HG02840 (cell line): ENCODE measurements around the gene FAM81A.

ENCODE experiments used
- ATAC-seq: cut with Tn5 transposase; IDR thresholded peaks from one replicate; pipeline ENCODE4 v1.9.1; 2021; ENCODE audit warnings: mild to moderate bottlenecking, moderate library complexity, moderate number of reproducible peaks; ENCODE audit not compliant: unreplicated experiment, low FRiP score

The FAM81A gene

DNA sequence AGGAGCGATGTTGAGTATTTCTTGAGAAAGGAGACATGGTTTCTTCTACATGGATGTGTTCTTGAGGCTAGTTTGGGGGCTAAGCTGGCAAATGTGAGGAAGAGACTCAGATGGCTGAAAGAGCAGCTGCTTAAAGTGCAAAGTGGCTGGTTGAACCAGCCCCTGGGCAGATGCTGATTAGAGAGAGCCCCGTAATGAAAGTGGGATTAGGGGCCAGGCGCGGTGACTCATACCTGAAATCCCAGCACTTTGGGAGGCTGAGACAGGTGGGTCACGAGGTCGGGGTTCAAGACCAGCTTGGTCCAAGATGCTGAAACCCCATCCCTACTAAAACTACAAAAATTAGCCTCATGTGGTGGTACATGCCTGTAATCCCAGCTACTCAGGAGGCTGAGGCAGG lies 98.6 kb downstream of the FAM81A start:
- ATAC-seq: no peak

DNA sequence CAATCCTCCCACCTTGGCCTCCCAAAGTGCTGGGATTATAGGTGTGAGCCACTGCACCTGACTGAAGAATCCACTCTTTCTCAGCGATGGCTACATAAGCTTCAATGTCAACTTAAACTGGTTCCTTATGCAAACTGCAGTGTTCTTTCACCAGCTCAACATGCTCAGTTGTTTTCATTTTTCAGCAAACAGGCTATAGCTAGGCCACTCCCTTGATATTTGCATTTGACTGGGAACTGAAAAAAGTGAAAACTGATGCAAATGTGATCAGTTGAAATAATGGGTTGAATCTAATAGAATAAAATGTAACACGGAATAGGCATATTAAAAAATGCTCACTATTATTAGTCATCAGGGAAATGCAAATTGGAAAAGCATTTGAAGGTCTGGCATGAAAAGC lies 99.4 kb downstream of the FAM81A start:
- no peak for ATAC-seq

DNA sequence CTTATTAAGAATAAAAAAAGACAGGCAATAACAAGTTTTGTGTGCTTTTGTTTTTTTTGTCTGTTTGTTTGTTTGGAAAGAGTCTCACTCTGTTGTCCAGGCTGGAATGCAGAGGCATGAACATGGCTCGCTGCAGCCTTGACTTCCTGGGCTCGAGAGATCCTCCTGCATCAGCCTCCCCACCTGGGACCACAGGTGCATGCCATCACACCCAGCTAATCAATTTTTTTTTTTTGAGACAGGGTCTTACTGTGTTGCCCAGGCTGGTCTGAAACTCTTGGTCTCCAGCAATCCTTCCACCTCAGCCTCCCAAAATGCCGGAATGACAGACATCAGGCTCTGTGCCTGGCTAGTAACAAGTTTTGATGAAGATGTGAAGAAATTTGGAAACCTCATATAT lies 100.5 kb downstream of the FAM81A start:
- ATAC-seq: no peak

DNA sequence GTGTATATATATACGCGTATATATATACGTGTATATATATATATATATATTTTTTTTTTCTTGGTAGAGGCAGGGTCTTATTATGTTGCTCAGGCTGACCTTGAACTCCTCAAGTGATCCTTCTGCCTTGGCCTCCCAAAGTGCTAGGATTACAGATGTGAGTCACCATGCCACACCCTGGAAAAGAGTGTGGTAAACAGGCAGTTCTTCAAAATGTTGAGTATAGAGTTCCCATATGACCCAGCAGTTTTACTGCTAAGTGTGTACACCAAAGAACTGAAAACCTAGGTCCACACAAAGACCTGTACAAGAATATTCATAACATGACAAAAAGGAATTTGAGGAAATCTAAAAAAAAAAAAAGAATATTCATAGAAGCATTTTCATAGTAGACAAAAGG lies 101.8 kb downstream of the FAM81A start:
- no peak for ATAC-seq

DNA sequence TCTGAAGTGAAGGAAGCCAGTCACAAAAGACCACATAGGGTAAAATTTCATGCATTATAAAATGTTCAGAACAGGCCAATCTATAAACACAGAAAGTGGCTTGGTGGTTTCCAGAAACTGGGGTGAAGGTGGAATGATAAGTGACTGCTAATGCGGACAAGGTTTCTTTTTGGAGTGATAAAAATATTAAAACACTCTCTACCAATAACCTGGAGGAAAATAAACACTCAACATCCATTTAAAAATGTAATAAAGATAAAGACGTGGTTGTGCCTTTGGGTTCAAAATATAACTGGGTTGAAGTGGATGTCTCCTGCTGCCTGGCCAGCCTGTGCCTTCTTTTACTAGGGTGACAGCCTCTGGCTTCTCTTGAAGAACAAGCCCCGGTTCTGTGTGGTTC lies 102.7 kb downstream of the FAM81A start:
- ATAC-seq: no peak

DNA sequence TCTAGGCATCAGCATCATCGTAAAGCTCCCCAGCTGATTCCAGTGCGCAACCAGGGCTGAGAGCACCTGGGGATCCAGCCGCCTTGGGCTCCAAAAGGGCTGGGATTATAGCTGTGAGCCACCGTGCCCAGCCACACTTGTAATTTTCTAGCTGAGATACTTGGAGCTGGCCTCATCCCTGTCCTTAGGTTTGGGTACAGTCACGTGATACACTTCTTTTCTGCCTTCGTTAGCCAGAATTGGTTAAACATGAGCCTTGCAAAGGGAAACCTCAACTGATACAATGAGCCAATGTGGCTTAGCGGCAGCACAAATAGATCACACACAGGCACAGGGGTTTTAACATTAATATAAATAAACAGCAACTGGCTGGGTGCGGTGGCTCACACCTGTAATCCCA lies 103.8 kb downstream of the FAM81A start:
- ATAC-seq: no peak

DNA sequence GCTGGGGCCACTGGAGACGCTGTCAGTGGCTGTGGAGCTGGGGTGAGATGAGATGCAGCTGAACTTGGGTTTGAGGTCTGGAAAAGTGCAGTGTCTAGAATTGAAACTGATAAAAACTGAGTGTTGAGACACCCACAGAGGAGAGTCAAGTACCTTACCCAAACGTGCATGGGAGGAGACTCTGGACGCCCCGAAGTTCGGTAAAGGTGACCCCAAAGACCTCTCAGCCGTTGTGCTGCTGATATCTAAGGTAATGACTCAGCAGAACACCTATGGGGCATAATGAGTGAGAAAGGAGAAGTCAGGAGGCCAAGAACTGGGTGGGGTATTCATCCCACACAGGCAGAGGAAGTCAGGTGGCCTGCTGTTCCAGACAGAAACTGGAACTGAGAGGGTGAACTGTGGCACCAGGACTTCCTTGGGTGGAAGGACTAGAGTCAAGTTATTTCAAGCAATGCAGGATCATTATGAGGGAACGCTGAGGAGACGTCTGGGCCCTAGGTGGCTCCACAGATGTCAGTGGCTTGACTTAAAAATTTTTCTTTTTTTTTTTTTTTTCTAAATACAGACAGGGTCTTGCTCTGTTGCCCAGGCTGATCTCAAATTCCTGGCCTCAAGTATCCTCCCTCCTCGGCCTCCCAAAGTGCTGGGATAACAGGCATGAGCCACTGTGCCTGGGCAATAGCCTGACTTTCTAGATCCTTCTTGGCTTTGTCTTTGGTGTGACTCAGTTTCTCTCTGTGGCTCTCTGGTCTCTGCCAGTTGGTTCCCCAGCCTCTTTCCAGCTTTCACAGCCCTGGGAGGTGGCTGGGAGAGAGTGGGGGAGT lies 105.9 kb downstream of the FAM81A start:
- peak; percentile 53 for ATAC-seq

DNA sequence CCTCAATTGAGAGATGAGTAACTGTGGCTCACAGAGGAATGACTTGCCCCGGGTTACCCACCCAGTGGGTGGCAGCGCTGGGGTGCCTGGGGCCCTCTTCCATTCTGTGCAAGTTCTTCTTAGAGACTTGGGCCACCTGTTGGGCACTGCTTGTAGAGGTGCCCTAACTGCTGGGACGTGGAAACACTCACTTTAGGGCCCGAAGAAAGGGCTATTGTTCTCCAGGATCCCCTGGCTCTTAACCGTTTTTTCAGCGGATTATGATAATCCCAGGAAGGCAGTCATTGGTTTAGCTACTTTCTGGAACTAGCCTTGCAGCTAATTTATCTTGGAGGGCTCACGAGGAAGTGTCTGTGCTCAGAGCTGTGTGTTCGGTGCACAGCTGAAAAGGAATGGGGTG lies 107.6 kb downstream of the FAM81A start:
- ATAC-seq: no peak

DNA sequence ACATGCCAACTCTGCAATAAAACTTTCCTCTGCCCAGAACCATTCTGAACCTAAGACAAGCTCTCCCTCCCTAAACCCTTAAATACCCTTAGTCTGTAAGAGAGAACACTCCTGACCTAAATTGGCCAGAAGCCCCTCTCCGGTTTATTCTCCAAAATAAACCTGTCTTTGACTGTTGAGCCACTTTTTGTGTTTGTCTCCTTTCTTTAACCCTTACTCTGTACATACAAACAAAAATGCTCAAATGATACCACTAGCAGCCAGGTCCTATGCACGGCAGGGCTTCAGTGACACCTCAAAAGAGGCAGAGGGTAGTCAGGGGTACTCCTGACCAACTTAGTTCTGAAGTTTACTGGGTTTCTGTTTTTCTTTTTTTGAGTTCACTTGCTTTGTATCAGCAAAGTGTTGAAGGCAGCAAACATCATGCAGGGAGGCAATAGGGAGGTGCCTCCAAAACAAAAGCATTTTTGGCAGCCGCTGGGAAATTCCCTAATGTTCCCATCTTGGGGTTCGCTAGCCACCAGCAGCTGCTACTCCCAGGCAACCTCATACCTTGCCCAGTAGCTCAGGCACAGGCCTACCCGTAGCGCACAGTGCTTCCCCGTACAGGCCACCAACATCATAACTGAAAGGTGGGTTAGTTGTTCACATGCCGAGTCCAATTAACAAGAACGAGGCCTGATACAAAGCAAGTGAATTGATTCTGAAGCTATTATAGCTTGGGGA lies 110.7 kb downstream of the FAM81A start:
- no peak for ATAC-seq

DNA sequence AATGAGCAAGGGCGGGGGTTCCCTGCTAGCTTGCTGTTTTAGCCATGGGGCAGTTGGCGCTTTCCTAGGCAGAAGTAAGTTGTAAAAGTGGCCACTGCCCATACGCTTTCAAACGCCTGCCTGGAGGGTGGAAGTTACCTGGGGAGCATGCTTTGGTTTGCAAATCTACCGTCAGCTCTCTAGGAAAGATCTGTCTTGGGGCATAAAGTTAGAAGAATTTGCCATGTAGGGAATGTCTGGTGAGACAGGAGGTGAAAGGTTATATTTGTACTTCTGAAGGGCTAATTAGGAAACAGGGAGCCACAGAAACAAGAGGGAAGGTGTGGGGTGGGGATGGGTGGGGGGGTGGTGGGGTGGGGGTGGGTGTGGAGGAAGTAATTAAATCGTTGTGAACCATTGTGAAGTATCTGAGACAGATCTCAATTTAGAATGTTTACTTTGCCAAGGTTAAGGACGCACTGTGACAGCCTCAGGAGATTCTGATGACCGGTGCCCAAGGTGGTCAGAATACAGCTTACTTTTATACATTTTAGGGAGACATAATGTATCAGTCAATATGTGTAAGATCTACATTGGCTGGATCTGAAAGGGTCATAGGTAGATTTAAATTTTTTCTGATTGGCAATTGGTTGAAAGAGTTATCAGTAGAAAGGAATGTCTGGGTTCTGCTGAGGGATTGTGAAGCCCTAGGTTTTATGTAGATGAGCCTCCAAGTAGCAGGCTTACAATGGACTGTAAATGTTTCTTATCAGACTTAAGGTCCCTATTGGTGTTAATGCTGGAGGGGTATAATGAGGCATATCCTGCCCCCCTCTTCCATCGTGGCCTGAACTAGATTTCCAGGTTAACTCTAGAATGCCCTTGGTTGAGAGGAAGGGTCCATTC lies 111.6 kb downstream of the FAM81A start:
- ATAC-seq: no peak

DNA sequence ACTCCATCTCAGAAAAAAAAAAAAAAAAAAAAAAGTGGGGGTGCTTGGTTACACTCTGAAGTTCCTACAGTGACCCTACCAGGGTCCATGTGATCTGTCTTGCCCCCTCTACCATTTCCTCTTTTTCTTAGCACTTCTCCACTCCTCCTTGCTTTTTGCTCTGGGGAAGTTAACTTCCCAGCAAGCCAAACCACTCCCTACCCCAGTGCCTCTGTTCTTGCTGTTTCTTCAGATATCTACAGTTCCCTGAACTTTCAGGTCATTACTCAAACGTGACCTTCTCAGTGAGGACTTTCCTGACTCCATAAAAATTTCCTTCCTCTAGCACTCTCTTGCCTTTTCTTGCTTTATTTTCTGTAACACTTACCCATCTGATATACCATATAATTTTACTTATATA lies 112.5 kb downstream of the FAM81A start:
- no peak for ATAC-seq

DNA sequence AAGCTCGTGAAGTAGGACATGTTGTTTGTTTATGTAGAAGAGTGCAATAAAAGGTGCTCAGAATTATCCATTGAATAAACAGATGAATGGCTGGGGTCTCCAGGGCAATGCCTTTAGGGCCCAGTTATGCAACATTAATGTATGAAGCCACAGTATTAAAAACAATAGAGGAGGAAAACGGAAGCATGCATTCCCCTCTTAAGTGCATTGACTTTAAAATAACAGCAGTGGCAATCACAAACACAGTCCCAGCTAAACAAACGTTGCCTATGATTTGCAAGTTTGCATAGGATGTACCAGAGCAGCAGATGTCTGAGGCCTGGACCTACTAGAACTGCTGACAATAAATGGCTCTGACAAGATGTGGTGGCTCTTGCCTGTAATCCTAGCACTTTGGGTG lies 113.0 kb downstream of the FAM81A start:
- ATAC-seq: no peak

DNA sequence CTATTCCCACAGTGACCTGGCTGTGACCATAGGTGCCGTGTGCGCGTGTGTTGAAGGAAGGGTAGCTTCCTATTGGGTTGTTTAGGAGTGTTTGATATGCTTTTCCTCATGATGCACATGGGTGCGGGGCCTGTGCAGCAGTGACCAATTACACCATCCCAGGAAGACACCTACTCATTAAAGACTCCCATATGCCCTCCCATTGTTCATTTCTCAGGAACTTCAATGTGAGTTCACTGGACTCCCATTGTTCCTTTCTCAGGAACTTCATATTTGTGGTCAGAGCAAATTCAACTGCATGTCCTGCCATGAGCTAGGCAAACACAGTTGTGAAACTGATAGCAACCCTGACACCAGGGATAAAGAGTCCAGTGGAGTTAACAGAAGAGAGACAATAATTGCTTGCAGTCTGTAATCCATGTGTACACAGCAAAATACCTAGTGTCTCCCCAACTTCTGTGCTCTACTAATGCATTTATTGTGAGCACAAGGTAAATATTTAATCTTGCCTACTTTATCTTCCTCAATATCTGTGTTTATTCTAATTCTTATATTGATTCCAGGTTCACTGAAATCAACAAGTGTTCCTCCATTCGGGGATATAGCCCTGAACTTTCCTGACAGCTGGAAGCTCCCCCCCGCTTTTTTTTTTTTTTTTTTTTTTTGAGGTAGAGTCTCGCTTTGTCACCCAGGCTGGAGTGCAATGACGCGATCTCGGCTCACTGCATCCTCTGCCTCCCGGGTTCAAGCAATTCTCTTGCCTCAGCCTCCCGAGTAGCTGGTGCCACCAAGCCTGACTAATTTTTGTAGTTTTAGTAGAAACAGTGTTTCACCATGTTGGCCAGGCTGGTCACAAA lies 116.1 kb downstream of the FAM81A start:
- no peak for ATAC-seq

DNA sequence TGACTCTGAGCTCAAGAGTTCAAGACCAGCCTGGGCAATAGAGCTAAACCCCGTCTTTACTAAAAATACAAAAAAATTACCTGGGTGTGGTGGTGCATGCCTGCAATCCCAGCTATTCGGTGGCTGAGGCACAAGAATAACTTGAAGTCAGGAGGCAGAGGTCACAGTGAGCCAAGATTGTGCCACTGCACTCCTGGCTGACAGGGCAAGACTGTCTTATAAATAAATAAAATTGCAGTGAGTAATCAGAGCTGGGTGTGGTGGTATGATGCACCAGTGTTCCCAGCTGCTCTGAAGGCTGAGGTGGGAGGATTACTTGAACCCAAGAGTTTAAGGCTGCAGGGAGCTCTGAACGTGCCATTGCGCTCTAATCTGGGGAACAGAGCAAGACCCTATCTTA lies 117.7 kb downstream of the FAM81A start:
- ATAC-seq: no peak

DNA sequence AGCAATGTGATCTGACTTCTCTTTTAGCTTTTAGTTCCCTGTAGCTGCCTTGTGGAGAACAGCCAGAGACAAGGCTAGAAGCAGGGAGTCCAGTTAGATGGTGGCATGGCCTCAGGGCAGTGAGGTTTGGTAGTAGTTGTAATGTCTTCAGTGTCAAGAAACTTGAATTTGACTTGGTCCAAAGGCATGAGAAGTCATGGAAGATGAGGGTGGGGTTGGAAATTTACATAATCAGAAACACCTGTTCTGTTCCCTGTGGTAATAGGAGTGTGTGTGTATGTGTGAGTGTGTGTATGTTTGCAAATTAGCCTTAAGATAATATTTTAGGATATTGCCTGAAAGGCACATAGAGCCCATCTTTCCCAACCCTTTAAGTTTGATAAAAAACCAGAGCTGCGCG lies 118.4 kb downstream of the FAM81A start:
- no peak for ATAC-seq

DNA sequence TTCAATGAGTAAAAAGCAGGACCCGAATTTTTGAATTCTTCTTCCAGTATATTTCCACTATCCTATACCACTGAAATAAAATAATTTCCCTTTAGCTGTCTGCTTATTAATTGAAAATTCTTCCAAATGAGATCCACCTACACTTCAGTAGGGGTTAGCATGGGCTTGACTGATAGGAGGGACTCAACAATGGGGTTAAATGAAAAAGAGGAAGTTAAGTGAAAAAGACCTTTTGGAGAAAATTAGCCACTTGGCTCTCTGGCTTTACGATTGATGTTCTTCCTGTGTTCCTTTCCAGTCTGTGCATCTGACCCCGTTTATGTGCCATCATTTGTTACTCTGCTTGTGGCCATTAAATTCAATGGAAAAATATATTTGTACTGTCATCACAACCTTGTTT lies 119.6 kb downstream of the FAM81A start:
- ATAC-seq: no peak

DNA sequence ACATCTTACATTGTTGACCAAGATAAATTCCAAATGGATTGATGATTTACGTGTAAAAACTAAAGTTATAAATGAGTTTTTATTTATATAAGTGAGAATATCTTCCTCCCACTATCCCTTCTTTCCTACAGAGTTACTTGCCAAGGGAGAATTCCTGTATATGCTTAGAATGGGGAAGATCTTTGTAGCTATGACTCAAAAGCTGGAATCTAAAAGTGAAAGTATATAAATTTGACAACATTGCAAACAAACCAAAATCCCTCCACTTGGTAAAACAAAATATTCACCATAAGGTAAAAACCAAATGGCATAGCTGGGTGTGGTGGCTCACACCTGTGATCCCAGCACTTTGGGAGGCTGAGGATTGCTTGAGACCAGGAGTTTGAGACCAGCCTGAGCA lies 120.9 kb downstream of the FAM81A start:
- ATAC-seq: no peak

DNA sequence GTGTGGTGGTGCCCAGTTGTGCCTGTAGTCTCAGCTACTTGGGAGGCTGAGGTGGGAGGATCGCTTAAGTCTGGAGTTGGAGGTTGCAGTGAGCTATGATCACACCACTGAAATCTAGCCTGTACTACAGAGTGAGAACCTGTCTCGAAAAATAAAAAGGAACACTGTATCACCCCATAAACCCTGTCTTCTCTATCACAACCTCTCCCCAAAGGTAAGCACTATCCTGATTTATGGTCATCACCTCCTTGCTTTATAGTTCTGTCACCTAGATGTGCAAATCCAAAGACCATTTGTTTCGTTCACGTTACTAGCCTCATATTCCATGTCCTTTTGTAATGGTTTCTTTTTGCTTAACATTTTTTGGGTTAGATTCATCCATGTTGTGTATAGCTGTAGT lies 123.6 kb downstream of the FAM81A start:
- no peak for ATAC-seq

DNA sequence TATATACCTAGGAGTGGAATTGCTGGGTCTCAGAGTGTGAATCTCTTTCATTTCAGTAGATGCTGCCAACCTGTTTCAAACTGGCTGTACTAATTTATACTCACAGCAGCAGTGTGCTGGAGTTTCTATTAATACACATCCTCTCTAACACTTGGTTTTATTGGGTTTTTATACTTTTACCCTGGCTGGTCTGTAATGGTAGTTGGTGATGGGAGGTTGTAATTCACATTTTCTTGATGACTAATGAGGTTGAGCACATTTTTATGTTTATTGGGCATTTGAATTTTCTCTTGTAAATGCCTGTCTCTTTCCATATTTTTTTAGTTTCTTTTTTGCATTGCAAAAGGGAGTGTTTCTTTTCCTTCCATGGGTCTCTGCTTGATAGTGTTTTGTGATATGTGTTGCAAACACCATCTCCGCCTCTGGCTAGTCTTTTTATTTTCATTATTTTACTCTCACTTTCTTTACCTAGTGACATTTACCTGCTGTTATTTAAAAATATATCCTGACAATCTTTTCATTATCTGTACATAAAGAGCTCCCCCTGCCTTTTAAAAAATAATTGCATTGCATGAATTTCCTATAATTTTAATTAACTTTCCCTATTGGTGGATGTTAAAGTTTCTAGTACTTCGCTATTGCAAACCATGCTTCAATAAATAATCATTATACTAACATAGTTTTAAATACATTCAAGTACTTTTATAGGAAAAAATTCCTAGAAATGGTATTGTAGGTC lies 124.6 kb downstream of the FAM81A start:
- ATAC-seq: no peak

DNA sequence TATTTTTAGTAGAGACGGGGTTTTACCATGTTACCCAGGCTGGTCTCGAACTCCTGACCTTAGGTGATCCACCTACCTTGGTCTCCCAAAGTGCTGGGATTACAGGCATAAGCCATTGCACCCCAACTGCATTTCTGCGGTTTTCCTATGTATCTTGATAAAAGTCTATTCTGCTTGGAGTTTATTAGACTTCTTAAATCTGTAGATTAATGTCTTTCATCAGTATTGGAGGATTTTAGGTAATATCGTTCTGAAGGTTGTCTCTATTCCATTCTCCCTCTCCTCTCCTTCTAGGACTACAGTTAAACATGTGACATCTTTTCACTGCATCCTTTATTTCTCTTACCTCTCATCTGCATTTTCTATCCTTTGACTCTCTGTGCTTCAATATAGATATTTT lies 127.3 kb downstream of the FAM81A start:
- ATAC-seq: no peak
